Duodenal mucosa (tissue), 2 donors: ENCODE results near the gene EFNA5.
A peak's percentile ranks its signal among the peaks of the same experiment; 100 is the strongest.

Source experiments
- H3K27ac ChIP-seq: one replicate; pipeline ENCODE4 v1.7.0; 2013; ENCODE audit warnings: low read depth, low read length
- H3K27me3 ChIP-seq, 2 donors: one replicate each; pipeline ENCODE4 v1.7.0; 2013; ENCODE audit warnings: low read length in 2 of 2, control low read depth in 1 of 2; ENCODE audit not compliant: insufficient read depth in 2 of 2, control insufficient read depth in 1 of 2
- H3K36me3 ChIP-seq, 2 donors: one replicate each; pipeline ENCODE4 v1.7.0; 2013; ENCODE audit warnings: low read length in 2 of 2, control low read depth in 1 of 2; ENCODE audit not compliant: insufficient read depth in 2 of 2, control insufficient read depth in 1 of 2
- H3K4me1 ChIP-seq, 2 donors: one replicate each; pipeline ENCODE4 v1.7.0; 2013; ENCODE audit warnings: low read length in 2 of 2, control low read depth in 1 of 2; ENCODE audit not compliant: insufficient read depth in 2 of 2, control insufficient read depth in 1 of 2
- H3K4me3 ChIP-seq, 2 donors: one replicate each; pipeline ENCODE4 v1.7.0; 2013; ENCODE audit warnings: low read length in 2 of 2, low read depth in 1 of 2
- H3K9ac ChIP-seq, 2 donors: one replicate each; pipeline ENCODE4 v1.7.0; 2013; ENCODE audit warnings: low read length in 2 of 2, low read depth in 1 of 2
- H3K9me3 ChIP-seq, 2 donors: one replicate each; pipeline ENCODE4 v1.7.0; 2013; ENCODE audit warnings: low read length in 2 of 2, control low read depth in 1 of 2; ENCODE audit not compliant: control insufficient read depth in 1 of 2

EFNA5 gene

GRCh38 chr5:107387526-107388140, 283.1 kb downstream of the EFNA5 start:
- Histone ChIP-seq H3K9ac (no peak overlapping the region), H3K27me3 (no peaks in the 10 kb centered on the region), H3K4me3 (no peak overlapping the region), H3K4me1 (peaks cover 24 to 28% of the 10 kb centered on the region in 2 donors), H3K27ac (no peak overlapping the region), H3K9me3 (no peaks in the 10 kb centered on the region), H3K36me3 (no peaks in the 10 kb centered on the region)

- Histone ChIP-seq H3K27me3 (no peaks in the 10 kb centered on the region), H3K9me3 (no peaks in the 10 kb centered on the region), H3K9ac (no peak overlapping the region), H3K4me1 (peaks cover 24 to 37% of the 10 kb centered on the region in 2 donors), H3K4me3 (no peak overlapping the region), H3K27ac (no peak overlapping the region), H3K36me3 (no peaks in the 10 kb centered on the region)
Measured at GRCh38 chr5:107385708-107386107, 285.0 kb downstream of the EFNA5 start.

- Histone ChIP-seq H3K4me1 (peaks cover 20 to 30% of the 10 kb centered on the region in 2 donors), H3K27ac (no peak overlapping the region)
Measured at GRCh38 chr5:107384256-107384655, 286.5 kb downstream of the EFNA5 start.

GRCh38 chr5:107383414-107383813, 287.3 kb downstream of the EFNA5 start:
- no peak overlapping the region for H3K27ac ChIP-seq
- no peak overlapping the region for H3K4me3 ChIP-seq
- no peaks in the 10 kb centered on the region for H3K36me3 ChIP-seq
- H3K4me1 ChIP-seq, result peaks cover 13 to 21% of the 10 kb centered on the region in 2 donors
- no peak overlapping the region for H3K9ac ChIP-seq
- H3K27me3 ChIP-seq, result no peaks in the 10 kb centered on the region
- no peaks in the 10 kb centered on the region for H3K9me3 ChIP-seq

More at GRCh38 chr5:107384256-107384655, 286.5 kb downstream of the EFNA5 start:
- no peak overlapping the region for H3K9ac ChIP-seq
- no peaks in the 10 kb centered on the region for H3K27me3 ChIP-seq
- H3K4me3 ChIP-seq, result no peak overlapping the region
- no peaks in the 10 kb centered on the region for H3K9me3 ChIP-seq
- no peaks in the 10 kb centered on the region for H3K36me3 ChIP-seq

- H3K36me3 ChIP-seq, result no peaks in the 10 kb centered on the region
- H3K4me3 ChIP-seq, result peak overlapping the region in 1 of 2 donors; percentile 17
- no peak overlapping the region for H3K27ac ChIP-seq
- H3K27me3 ChIP-seq, result no peaks in the 10 kb centered on the region
- no peaks in the 10 kb centered on the region for H3K9me3 ChIP-seq
- H3K9ac ChIP-seq, result no peak overlapping the region
- peaks cover 4 to 9% of the 10 kb centered on the region in 2 donors for H3K4me1 ChIP-seq
Measured at GRCh38 chr5:107381189-107381856, 289.4 kb downstream of the EFNA5 start.

GRCh38 chr5:107380654-107381053, 290.1 kb downstream of the EFNA5 start:
- Histone ChIP-seq H3K27me3 (no peaks in the 10 kb centered on the region), H3K9me3 (no peaks in the 10 kb centered on the region), H3K4me1 (peaks cover 4 to 9% of the 10 kb centered on the region in 2 donors), H3K27ac (no peak overlapping the region), H3K9ac (no peak overlapping the region), H3K36me3 (no peaks in the 10 kb centered on the region), H3K4me3 (no peak overlapping the region)

- no peaks in the 10 kb centered on the region for H3K27me3 ChIP-seq
- no peaks in the 10 kb centered on the region for H3K9me3 ChIP-seq
- H3K4me3 ChIP-seq, result no peak overlapping the region
- no peak overlapping the region for H3K27ac ChIP-seq
- H3K9ac ChIP-seq, result no peak overlapping the region
- peaks cover 4 to 9% of the 10 kb centered on the region in 2 donors for H3K4me1 ChIP-seq
- no peaks in the 10 kb centered on the region for H3K36me3 ChIP-seq
Measured at GRCh38 chr5:107378218-107378899, 292.4 kb downstream of the EFNA5 start.

GRCh38 chr5:107377277-107377609, 293.5 kb downstream of the EFNA5 start:
- Histone ChIP-seq H3K36me3 (no peaks in the 10 kb centered on the region), H3K4me3 (no peak overlapping the region), H3K9ac (no peak overlapping the region), H3K27me3 (no peaks in the 10 kb centered on the region), H3K27ac (no peak overlapping the region), H3K9me3 (no peaks in the 10 kb centered on the region), H3K4me1 (peaks cover 4 to 9% of the 10 kb centered on the region in 2 donors)

- no peak overlapping the region for H3K4me3 ChIP-seq
- peaks cover 4 to 8% of the 10 kb centered on the region in 2 donors for H3K4me1 ChIP-seq
Measured at GRCh38 chr5:107376546-107377276, 294.0 kb downstream of the EFNA5 start.

More at GRCh38 chr5:107376546-107377276, 294.0 kb downstream of the EFNA5 start:
- H3K36me3 ChIP-seq, result no peaks in the 10 kb centered on the region
- H3K27me3 ChIP-seq, result no peaks in the 10 kb centered on the region
- no peaks in the 10 kb centered on the region for H3K9me3 ChIP-seq
- H3K9ac ChIP-seq, result no peak overlapping the region
- H3K27ac ChIP-seq, result no peak overlapping the region
